ENCODE data around the gene WNT3A. TPM values are rescaled to one million over a fixed set of nuclear protein-coding genes. Genes with fewer than 3 reads are reported as not detected.

Gene WNT3A
- polyA plus RNA-seq, 2 donors: 0.69 to 1.3 TPM

DNA sequence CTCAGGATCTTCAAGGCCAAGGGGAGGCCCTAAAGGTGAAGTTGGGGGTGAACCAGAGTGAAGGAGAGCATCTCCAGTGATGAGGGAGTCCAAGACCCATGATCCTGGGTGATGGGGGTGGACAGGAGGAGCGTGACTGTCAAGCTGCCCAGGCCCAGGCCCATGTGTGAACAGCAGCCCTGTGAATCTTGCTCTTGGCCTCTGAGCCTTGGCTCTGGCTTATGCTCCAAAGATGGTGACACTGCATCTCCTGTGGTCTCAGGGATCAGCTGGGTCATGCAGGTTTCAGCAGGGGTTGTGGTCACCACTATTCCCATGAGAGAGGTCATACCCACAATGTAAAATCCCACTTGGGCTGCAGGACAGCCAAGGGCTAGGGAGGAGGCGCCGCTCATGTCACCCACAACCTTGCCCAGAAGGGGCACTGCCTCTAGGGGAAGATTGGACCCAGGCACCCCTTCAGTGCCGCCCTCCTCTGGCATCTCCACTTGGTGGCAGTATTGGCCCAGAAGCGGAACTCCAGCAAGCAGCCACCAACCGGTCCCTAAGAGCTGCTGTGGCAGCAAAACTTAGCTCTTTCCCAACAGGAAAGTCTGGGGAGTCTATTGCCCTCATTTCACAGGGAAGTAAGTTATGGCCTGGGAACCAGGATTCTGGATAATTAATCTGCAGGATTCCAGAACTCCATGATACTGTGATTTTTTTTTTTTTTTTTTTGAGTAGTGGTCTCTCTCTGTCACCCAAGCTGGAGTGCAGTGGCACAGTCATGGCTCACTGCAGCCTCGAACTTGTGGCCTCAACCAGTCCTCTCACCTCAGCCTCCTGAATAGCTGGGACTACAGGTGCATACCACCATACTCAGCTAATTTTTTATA, 7.5 kb upstream of the WNT3A start:
- 17 to 23% methylated on average over 7 of the region's 7 CpGs for WGBS, 2 donors
- Histone ChIP-seq H3K4me1 (ENCODE audit: control insufficient read depth in 2 of 2, insufficient read depth in 2 of 2, low read length in 1 of 2) (no peaks in the 10 kb centered on the region), H3K4me3 (ENCODE audit: low read depth in 1 of 2, low read length in 2 of 2) (no peak overlapping the region), H3K9me3 (ENCODE audit: control insufficient read depth in 2 of 2, insufficient read depth in 1 of 2, low read depth in 1 of 2, low read length in 1 of 2) (peaks cover 0 to 9% of the 10 kb centered on the region in 2 donors), H3K27ac (ENCODE audit: low read depth in 2 of 2, low read length in 1 of 2) (no peak overlapping the region), H3K27me3 (ENCODE audit: control insufficient read depth in 1 of 2, insufficient read depth in 2 of 2, low read length in 2 of 2) (peaks cover 0 to 4% of the 10 kb centered on the region in 2 donors), H3K36me3 (ENCODE audit: control insufficient read depth in 2 of 2, insufficient read depth in 2 of 2, low read length in 1 of 2) (no peaks in the 10 kb centered on the region)

DNA sequence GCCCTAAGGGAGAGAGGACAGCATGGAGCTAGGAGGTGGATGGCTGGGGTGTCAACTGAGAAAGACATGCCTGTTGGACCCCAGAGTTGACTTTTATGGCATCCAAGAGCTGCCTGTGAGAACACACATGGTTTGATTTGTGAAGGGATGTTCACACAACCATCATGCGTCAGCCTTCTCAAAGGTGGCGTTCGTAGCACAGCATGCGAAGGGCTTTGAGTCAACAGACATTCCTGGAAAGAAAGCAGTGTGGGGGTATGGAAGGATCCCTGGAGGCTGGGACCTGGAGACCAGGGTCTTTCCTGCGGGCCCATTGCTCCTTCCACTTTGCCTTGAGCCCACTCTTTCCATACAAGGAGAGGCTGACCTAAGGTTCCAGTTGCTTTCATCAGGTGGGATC, 6.4 kb upstream of the WNT3A start:
- H3K4me3 ChIP-seq (ENCODE audit: low read depth in 1 of 2, low read length in 2 of 2): no peak overlapping the region

DNA sequence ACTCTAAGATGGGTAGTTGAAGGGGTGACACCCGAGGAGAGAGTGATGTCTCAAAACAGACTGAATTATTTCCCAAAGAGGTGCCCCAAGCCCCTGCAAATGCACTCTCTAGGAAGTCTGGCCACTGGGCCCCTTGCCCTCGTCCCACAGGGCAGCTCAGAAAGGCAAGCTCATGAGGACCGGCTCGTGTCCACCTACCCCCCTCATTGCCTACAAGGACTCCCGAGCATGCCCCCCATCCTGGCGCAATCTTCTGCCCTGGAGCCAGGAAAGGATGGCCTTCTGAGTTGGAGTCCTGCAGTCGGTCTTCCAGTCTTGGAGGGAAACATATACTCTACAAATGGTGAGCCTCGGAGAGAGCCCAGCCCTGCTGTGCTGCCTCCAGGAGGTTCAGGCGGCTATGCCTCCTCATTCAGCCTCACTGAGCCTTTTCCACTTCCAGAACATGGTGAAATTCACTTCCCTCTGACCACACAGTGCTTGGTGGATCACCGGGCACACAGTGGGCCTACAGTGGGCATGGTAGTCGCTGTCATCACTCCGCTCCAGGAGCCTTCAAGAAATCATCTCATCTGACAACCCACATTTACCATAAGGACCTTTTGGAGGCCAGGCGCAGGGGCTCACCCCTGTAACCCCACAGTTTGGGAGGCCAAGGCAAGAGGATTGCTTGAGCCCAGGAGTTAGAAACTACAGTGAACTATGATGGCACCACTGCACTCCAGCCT, 5.8 kb upstream of the WNT3A start:
- WGBS, 2 donors: 84 to 89% methylated on average over 13 of the region's 13 CpGs
- Histone ChIP-seq H3K9me3 (ENCODE audit: control insufficient read depth in 2 of 2, insufficient read depth in 1 of 2, low read depth in 1 of 2, low read length in 1 of 2) (peaks cover 0 to 6% of the 10 kb centered on the region in 2 donors), H3K27ac (ENCODE audit: low read depth in 2 of 2, low read length in 1 of 2) (no peak overlapping the region), H3K4me3 (ENCODE audit: low read depth in 1 of 2, low read length in 2 of 2) (no peak overlapping the region), H3K4me1 (ENCODE audit: control insufficient read depth in 2 of 2, insufficient read depth in 2 of 2, low read length in 1 of 2) (peaks cover 0 to 4% of the 10 kb centered on the region in 2 donors), H3K27me3 (ENCODE audit: control insufficient read depth in 1 of 2, insufficient read depth in 2 of 2, low read length in 2 of 2) (peaks cover 0 to 4% of the 10 kb centered on the region in 2 donors), H3K36me3 (ENCODE audit: control insufficient read depth in 2 of 2, insufficient read depth in 2 of 2, low read length in 1 of 2) (no peaks in the 10 kb centered on the region)

More for the DNA sequence above, 6.4 kb upstream of the WNT3A start:
- Histone ChIP-seq H3K9me3 (ENCODE audit: control insufficient read depth in 2 of 2, insufficient read depth in 1 of 2, low read depth in 1 of 2, low read length in 1 of 2) (peaks cover 0 to 9% of the 10 kb centered on the region in 2 donors), H3K4me1 (ENCODE audit: control insufficient read depth in 2 of 2, insufficient read depth in 2 of 2, low read length in 1 of 2) (peaks cover 0 to 4% of the 10 kb centered on the region in 2 donors), H3K36me3 (ENCODE audit: control insufficient read depth in 2 of 2, insufficient read depth in 2 of 2, low read length in 1 of 2) (no peaks in the 10 kb centered on the region), H3K27ac (ENCODE audit: low read depth in 2 of 2, low read length in 1 of 2) (no peak overlapping the region), H3K27me3 (ENCODE audit: control insufficient read depth in 1 of 2, insufficient read depth in 2 of 2, low read length in 2 of 2) (peaks cover 0 to 4% of the 10 kb centered on the region in 2 donors)
- 92 to 94% methylated on average over 5 of the region's 5 CpGs for WGBS, 2 donors

DNA sequence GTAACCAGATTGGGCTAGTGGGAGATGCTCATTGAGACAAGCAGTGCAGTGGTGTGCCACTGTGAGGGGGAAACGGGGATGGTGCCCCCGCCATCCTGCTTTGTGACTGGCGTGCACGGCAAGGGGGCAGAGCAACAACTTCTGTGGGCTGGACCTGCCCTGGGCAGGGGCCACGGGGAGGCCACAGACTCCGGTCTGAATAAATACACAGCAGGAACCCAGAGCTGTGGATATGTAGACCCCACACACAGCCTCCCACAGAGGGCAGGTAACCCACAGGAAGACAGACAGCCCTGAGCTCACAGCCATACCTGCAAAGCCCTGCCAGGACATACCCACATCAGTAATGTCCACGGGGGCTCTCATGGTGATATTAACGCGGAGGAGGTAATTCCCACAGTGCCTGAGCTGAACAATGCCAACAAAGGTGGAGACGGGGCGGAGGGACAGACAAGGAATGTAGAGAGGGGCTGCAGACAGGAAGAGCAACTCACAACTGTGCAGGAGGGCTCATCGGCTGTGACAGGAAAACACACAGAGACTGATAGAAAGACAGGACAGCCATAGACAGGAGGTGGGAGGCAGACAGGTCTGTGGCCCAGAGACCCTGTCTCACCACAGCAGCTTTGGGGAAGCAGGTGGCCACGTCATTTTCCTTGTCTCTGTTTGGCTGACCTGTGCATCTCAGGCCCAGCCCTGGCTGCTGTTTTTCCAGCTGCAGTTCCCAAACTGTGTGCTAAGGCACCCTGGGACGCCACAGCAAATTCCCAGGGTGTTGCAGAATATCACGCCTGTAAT, 4.9 kb upstream of the WNT3A start:
- no peak overlapping the region for H3K27ac ChIP-seq (ENCODE audit: low read depth in 2 of 2, low read length in 1 of 2)
- H3K4me1 ChIP-seq (ENCODE audit: control insufficient read depth in 2 of 2, insufficient read depth in 2 of 2, low read length in 1 of 2): peaks cover 6% of the 10 kb centered on the region in 2 donors
- H3K36me3 ChIP-seq (ENCODE audit: control insufficient read depth in 2 of 2, insufficient read depth in 2 of 2, low read length in 1 of 2): no peaks in the 10 kb centered on the region
- peaks cover 0 to 8% of the 10 kb centered on the region in 2 donors for H3K27me3 ChIP-seq (ENCODE audit: control insufficient read depth in 1 of 2, insufficient read depth in 2 of 2, low read length in 2 of 2)
- H3K4me3 ChIP-seq (ENCODE audit: low read depth in 1 of 2, low read length in 2 of 2): no peak overlapping the region
- H3K9me3 ChIP-seq (ENCODE audit: control insufficient read depth in 2 of 2, insufficient read depth in 1 of 2, low read depth in 1 of 2, low read length in 1 of 2): peaks cover 0 to 4% of the 10 kb centered on the region in 2 donors
- 81% methylated on average over 15 of the region's 15 CpGs for WGBS, 2 donors

DNA sequence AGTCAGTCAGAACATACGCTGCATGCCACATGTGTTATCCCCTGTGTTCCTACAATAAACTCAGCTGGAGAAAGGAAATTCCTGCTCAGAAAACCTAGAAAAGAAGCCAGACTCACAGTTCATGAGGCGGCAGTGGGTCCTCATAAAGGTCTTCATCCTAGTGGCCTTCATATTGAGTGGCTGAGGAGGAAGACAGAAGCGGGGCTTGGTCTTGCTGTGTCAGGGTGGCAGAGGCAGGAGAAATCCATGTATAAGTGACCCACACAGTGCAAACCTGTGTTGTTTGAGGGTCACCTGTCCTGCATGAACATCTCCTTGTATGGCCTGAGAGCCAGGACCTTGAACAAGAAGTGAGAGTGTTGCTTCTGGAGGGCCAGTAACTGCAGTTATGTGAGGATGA, 4.0 kb upstream of the WNT3A start:
- WGBS, 2 donors: 86 to 87% methylated on average over 3 of the region's 3 CpGs
- Histone ChIP-seq H3K4me3 (ENCODE audit: low read depth in 1 of 2, low read length in 2 of 2) (no peak overlapping the region), H3K9me3 (ENCODE audit: control insufficient read depth in 2 of 2, insufficient read depth in 1 of 2, low read depth in 1 of 2, low read length in 1 of 2) (peaks cover 0 to 4% of the 10 kb centered on the region in 2 donors), H3K27ac (ENCODE audit: low read depth in 2 of 2, low read length in 1 of 2) (no peak overlapping the region), H3K36me3 (ENCODE audit: control insufficient read depth in 2 of 2, insufficient read depth in 2 of 2, low read length in 1 of 2) (no peaks in the 10 kb centered on the region), H3K4me1 (ENCODE audit: control insufficient read depth in 2 of 2, insufficient read depth in 2 of 2, low read length in 1 of 2) (peaks cover 8 to 10% of the 10 kb centered on the region in 2 donors), H3K27me3 (ENCODE audit: control insufficient read depth in 1 of 2, insufficient read depth in 2 of 2, low read length in 2 of 2) (peaks cover 0 to 13% of the 10 kb centered on the region in 2 donors)

DNA sequence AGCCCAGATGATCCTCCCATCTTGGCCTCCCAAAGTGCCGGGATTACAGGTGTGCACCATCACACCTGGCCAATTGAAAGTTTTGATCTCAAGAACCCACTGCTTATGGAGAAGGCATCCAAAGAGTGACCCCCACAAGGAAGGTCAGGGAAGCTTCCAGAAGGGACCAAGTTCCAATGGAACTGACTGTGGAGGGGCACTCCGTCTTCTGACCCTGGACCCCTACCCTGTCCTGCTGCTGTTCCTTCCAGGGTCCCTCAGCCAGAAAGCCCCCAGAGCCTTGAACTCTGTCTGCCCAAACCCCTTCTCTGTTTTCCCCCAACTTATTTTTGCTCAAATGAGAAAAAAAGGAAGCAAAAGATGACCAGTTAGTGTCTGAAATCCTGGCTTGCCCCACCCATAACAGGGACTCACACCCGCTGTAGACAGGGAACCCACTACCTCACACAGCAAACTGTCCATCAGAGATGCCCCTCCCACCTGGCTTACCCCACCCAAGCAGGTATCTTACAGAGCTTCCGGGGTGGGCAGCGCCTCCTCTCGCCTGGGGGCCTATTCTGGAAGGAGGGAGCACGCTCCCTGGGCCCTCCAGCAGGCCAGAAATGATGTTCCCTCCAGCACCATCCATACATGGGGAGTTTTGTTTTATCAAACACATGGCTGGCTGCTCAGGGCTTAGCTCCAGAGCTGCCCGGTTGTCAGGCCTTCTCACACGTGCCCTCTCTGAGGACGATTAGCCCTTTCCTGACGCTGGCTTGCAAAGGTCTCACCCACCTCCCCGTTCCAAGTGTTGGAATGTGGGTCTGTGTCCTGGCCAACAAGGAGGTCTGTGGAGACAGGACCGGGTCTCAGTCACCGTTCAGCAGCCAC, 3.1 kb upstream of the WNT3A start:
- Histone ChIP-seq H3K4me3 (ENCODE audit: low read depth in 1 of 2, low read length in 2 of 2) (no peak overlapping the region), H3K4me1 (ENCODE audit: control insufficient read depth in 2 of 2, insufficient read depth in 2 of 2, low read length in 1 of 2) (peaks cover 8 to 10% of the 10 kb centered on the region in 2 donors), H3K9me3 (ENCODE audit: control insufficient read depth in 2 of 2, insufficient read depth in 1 of 2, low read depth in 1 of 2, low read length in 1 of 2) (no peaks in the 10 kb centered on the region), H3K27ac (ENCODE audit: low read depth in 2 of 2, low read length in 1 of 2) (no peak overlapping the region), H3K27me3 (ENCODE audit: control insufficient read depth in 1 of 2, insufficient read depth in 2 of 2, low read length in 2 of 2) (peaks cover 0 to 13% of the 10 kb centered on the region in 2 donors), H3K36me3 (ENCODE audit: control insufficient read depth in 2 of 2, insufficient read depth in 2 of 2, low read length in 1 of 2) (no peaks in the 10 kb centered on the region)
- 50 to 55% methylated on average over 14 of the region's 14 CpGs for WGBS, 2 donors

DNA sequence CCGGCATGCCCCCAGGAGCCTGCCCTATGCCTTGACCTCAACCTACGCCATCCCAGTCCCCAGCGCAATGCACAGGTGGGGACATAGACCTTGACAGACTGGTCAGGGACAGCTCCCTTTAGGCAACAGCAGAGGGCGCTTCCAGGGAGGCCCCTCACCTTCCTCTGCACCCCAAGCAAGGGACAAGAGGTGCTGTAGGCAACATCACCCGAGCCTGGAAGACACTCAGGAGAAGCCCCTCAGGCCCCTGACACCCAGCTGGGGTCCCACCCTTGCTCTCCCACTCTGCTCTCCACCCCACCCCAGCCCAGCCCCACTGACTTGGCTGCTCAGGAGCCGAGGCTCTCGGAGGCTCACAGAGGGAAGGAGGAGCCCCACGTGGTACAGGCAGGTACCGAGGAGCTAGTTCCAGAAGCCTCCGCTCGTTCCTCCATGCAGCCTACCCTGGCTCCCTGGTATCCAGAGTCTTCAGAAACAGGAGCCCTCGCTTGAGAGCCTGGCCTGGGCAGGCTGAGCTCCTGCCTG, 2.4 kb upstream of the WNT3A start:
- Histone ChIP-seq H3K27ac (ENCODE audit: low read depth in 2 of 2, low read length in 1 of 2) (no peak overlapping the region), H3K27me3 (ENCODE audit: control insufficient read depth in 1 of 2, insufficient read depth in 2 of 2, low read length in 2 of 2) (peaks cover 0 to 13% of the 10 kb centered on the region in 2 donors), H3K9me3 (ENCODE audit: control insufficient read depth in 2 of 2, insufficient read depth in 1 of 2, low read depth in 1 of 2, low read length in 1 of 2) (no peaks in the 10 kb centered on the region), H3K4me3 (ENCODE audit: low read depth in 1 of 2, low read length in 2 of 2) (no peak overlapping the region), H3K4me1 (ENCODE audit: control insufficient read depth in 2 of 2, insufficient read depth in 2 of 2, low read length in 1 of 2) (peaks cover 8 to 10% of the 10 kb centered on the region in 2 donors), H3K36me3 (ENCODE audit: control insufficient read depth in 2 of 2, insufficient read depth in 2 of 2, low read length in 1 of 2) (no peaks in the 10 kb centered on the region)
- WGBS, 2 donors: 13 to 23% methylated on average over 11 to 12 of the region's 12 CpGs

DNA sequence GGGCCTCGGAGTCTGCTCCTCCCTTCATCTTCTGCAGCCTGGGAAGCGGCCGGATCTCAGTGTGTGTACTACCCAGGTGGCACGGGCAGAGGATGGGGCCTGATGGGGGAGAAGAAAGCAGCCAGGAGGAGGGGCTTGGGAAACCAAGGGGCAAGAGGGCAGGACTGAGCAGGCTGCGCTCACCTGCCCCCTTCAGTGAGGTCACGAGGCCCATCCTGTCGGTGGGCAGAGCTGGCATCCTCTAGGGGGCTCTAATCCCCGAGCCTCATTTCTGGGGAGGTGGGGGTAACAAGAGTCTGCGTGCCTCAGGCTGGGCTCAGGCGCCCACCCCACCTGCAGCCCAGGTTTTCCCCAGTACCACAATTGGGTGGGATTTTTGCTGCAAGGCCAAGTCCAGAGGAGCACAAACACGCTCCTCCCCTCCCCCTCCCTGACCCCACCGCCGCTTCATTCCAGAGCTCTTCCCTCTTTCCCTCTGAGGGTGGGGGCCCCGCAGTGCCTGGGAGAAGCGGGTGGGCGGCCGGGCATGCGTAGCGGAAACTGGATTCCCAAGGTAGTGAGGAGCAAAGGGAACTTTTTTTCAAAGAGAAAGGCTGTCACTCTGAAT, 1.8 kb upstream of the WNT3A start:
- H3K36me3 ChIP-seq (ENCODE audit: control insufficient read depth in 2 of 2, insufficient read depth in 2 of 2, low read length in 1 of 2): no peaks in the 10 kb centered on the region
- H3K4me3 ChIP-seq (ENCODE audit: low read depth in 1 of 2, low read length in 2 of 2): no peak overlapping the region
- H3K27ac ChIP-seq (ENCODE audit: low read depth in 2 of 2, low read length in 1 of 2): no peak overlapping the region
- H3K4me1 ChIP-seq (ENCODE audit: control insufficient read depth in 2 of 2, insufficient read depth in 2 of 2, low read length in 1 of 2): peaks cover 8 to 10% of the 10 kb centered on the region in 2 donors
- H3K27me3 ChIP-seq (ENCODE audit: control insufficient read depth in 1 of 2, insufficient read depth in 2 of 2, low read length in 2 of 2): peaks cover 0 to 13% of the 10 kb centered on the region in 2 donors
- H3K9me3 ChIP-seq (ENCODE audit: control insufficient read depth in 2 of 2, insufficient read depth in 1 of 2, low read depth in 1 of 2, low read length in 1 of 2): no peaks in the 10 kb centered on the region
- WGBS, 2 donors: 27 to 42% methylated on average over 19 of the region's 19 CpGs

All from esophagus (tissue), 2 donors.